Esophagus muscularis mucosa (tissue), 4 donors: Measurements from ENCODE around the gene RAB3C. TPM values are rescaled to one million over a fixed set of nuclear protein-coding genes. Genes with fewer than 3 reads are reported as not detected.

Source experiments
- DNase-seq: peaks from one replicate; pipeline ENCODE4 v3.0.0-alpha.2; 2017; ENCODE audit errors: extremely low spot score
- H3K27ac ChIP-seq, 4 donors: fragments of 200-600 bp; sonication (generic); replicated peaks in 1 of 4; 1 replicate in 3 of 4; 2 replicates in 1 of 4; pipeline ENCODE4 v1.5.1; 2016 to 2019; ENCODE audit warnings: mild to moderate bottlenecking in 1 of 4
- H3K27me3 ChIP-seq, 4 donors: fragments of 200-600 bp; sonication (generic); one replicate each; pipeline versions ENCODE4 v1.5.1 to v1.6.0; 2016 to 2019
- H3K36me3 ChIP-seq, 4 donors: fragments of 200-600 bp; sonication (generic); one replicate each; pipeline ENCODE4 v1.5.1; 2016 to 2019
- H3K4me1 ChIP-seq, 4 donors: fragments of 200-600 bp; sonication (generic); one replicate each; pipeline ENCODE4 v1.5.1; 2016 to 2019
- H3K4me3 ChIP-seq, 4 donors: fragments of 200-600 bp; sonication (generic); 1 replicate in 2 of 4; 2 replicates in 2 of 4; pipeline ENCODE4 v1.5.1; 2016 to 2019; ENCODE audit warnings: mild to moderate bottlenecking in 4 of 4, moderate library complexity in 1 of 4
- H3K9me3 ChIP-seq, 4 donors: fragments of 200-600 bp; sonication (generic); 1 replicate in 3 of 4; 2 replicates in 1 of 4; pipeline ENCODE4 v1.5.1; 2016 to 2019
- EP300 ChIP-seq: sonication (generic); formaldehyde crosslinking; IDR thresholded peaks from one replicate; pipeline ENCODE4 v1.6.1; 2017; ENCODE audit warnings: antibody characterized with exemption
- POLR2A ChIP-seq: fragments of 450-650 bp; IDR thresholded peaks from one replicate; pipeline ENCODE4 v1.6.1; 2017; ENCODE audit warnings: antibody characterized with exemption, moderate library complexity, mild to moderate bottlenecking, low read depth
- POLR2AphosphoS5 ChIP-seq, 2 donors: sonication (generic); formaldehyde crosslinking; IDR thresholded peaks; one replicate each; pipeline ENCODE4 v1.6.1; 2017; ENCODE audit warnings: antibody characterized with exemption in 2 of 2
- WGBS: methylation state at CpG from one replicate; pipeline ENCODE4 v1.1.5; 2018; 5-methylcytosine and 5-hydroxymethylcytosine counted together
- intact Hi-C: fragments of 100-400 bp; cut with DNase I; formaldehyde crosslinking; loops from one replicate; pipeline ENCODE4 v1.15.1; 2023
- total RNA-seq, 4 donors: library from RNA; depleted of rRNA; stranded (reverse); fragments of >200 nt; gene quantifications; one replicate each; pipeline versions ENCODE4 v1.1.0 to v1.2.1, GENCODE V29; 2016
- TF ChIP-seq, protein P1 (sequence below), 3 experiments: fragments of 200-600 bp in 2 of 3; fragments of 450-650 bp in 1 of 3; sonication (generic) in 2 of 3; IDR thresholded peaks; one replicate each; pipeline ENCODE4 v1.5.1; 2017 to 2019; ENCODE audit warnings: antibody characterized with exemption in 3 of 3, mild to moderate bottlenecking in 2 of 3, moderate library complexity in 1 of 3

Gene RAB3C
- total RNA-seq, 4 donors from 2014 or later = 2.6 to 9.6 (median 5.9) TPM

DNA sequence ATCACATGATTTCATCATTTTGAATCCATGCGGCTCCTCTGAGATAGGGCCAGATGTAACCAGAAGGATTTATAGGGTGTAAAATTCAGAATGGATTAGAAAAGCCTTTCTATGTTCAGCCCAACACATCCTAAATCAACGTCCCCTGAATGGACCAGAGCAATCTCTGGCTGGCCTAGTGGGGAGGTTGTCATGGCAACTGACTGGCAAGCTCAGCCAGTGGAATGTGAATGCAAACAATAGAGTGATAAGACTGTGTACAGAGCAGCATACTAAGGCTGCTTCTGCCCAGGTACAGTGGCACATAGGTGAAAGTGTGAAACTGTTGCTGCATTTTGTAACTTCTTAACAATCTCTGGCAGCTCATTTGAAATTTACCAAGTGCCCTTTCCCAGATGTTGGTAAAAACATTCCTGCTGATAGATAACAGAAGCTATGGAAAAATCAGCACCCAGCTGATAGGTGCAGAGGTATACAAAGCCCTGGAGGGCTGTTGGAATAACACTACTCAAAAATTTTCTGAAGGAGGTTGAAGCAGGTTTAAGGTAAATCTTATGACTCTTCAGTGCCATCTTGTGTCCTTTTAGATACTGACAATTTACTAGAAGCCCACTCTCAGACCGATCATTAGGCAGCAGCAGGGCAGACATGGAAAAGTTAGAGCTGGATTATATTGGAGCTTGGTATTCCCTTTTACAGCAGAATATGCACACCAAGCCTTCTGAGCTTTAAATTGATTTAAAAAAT, 267.2 kb downstream of the RAB3C start:
- Histone ChIP-seq H3K27ac (no peak overlapping the region), H3K4me1 (no peaks in the 10 kb centered on the region), H3K4me3 (no peak overlapping the region), H3K9me3 (no peaks in the 10 kb centered on the region), H3K27me3 (no peaks in the 10 kb centered on the region), H3K36me3 (no peaks in the 10 kb centered on the region)
- DNase-seq = no peak
- TF ChIP-seq EP300 = no peak
- no peak for TF ChIP-seq POLR2A
- TF ChIP-seq, protein P1, sequence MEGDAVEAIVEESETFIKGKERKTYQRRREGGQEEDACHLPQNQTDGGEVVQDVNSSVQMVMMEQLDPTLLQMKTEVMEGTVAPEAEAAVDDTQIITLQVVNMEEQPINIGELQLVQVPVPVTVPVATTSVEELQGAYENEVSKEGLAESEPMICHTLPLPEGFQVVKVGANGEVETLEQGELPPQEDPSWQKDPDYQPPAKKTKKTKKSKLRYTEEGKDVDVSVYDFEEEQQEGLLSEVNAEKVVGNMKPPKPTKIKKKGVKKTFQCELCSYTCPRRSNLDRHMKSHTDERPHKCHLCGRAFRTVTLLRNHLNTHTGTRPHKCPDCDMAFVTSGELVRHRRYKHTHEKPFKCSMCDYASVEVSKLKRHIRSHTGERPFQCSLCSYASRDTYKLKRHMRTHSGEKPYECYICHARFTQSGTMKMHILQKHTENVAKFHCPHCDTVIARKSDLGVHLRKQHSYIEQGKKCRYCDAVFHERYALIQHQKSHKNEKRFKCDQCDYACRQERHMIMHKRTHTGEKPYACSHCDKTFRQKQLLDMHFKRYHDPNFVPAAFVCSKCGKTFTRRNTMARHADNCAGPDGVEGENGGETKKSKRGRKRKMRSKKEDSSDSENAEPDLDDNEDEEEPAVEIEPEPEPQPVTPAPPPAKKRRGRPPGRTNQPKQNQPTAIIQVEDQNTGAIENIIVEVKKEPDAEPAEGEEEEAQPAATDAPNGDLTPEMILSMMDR (IDR thresholded peaks at IDR 0.05) = peak in 2 of 3 experiments; percentile 30
- TF ChIP-seq POLR2AphosphoS5 (IDR thresholded peaks at IDR 0.05) = no peak
- WGBS = 38% methylated on average over 3 of the region's 3 CpGs
- intact Hi-C loops = loop anchor here (10.0 kb wide), 1 partner anchor 355 kb away; the partner anchor contains the start of gene GAPT

DNA sequence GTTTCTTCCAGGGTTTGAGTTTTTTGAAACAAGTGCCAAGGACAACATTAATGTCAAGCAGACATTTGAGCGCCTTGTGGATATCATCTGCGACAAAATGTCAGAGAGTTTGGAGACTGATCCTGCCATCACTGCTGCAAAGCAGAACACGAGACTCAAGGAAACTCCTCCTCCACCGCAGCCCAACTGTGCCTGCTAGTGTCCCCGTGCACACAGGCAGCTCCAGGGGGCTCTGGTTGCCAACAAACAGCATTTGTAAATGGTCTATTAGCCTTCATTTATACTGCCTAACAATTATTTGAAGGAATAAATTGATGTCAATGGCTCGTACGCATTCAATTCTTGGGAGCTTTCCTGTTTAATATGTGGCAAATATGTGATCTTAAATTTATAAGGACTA, 268.3 kb downstream of the RAB3C start:
- no peaks in the 10 kb centered on the region for H3K4me1 ChIP-seq
- no peak for DNase-seq
- no peaks in the 10 kb centered on the region for H3K27me3 ChIP-seq
- TF ChIP-seq POLR2A (no peak), EP300 (no peak), POLR2AphosphoS5 (IDR thresholded peaks at IDR 0.05) (no peak)
- TF ChIP-seq, protein P1 (IDR thresholded peaks at IDR 0.05) = no peak
- no peak overlapping the region for H3K27ac ChIP-seq
- no peaks in the 10 kb centered on the region for H3K9me3 ChIP-seq
- WGBS = 69% methylated on average over 7 of the region's 7 CpGs
- no peaks in the 10 kb centered on the region for H3K36me3 ChIP-seq
- no peak overlapping the region for H3K4me3 ChIP-seq
- intact Hi-C loops = no loop called here

DNA sequence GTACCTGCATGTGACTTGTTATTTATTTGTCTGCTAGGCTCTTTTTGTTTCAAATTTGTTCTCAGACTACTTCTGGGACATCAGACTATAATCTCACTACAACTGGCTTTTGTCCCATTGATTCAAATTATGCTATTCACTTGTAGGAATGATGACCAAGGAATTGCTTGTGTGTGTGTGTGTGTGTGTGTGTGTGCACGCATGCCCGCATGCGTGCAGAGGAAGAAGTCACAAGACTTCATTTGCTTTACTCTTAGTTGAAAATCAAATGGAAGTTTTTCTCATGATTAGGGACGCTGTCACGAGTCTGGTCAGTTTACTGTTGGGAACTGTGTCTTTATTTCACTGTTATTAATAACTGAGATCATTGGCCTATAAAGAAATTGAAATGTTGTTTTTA, 268.7 kb downstream of the RAB3C start:
- no peak overlapping the region for H3K4me3 ChIP-seq
- TF ChIP-seq POLR2AphosphoS5 (IDR thresholded peaks at IDR 0.05) (no peak), POLR2A (no peak), EP300 (no peak)
- TF ChIP-seq, protein P1 (IDR thresholded peaks at IDR 0.05) = no peak
- DNase-seq = no peak
- H3K4me1 ChIP-seq = no peaks in the 10 kb centered on the region
- no peaks in the 10 kb centered on the region for H3K9me3 ChIP-seq
- intact Hi-C loops = no loop called here
- H3K27me3 ChIP-seq = no peaks in the 10 kb centered on the region
- WGBS = 89% methylated on average over 5 of the region's 5 CpGs
- no peaks in the 10 kb centered on the region for H3K36me3 ChIP-seq
- no peak overlapping the region for H3K27ac ChIP-seq

DNA sequence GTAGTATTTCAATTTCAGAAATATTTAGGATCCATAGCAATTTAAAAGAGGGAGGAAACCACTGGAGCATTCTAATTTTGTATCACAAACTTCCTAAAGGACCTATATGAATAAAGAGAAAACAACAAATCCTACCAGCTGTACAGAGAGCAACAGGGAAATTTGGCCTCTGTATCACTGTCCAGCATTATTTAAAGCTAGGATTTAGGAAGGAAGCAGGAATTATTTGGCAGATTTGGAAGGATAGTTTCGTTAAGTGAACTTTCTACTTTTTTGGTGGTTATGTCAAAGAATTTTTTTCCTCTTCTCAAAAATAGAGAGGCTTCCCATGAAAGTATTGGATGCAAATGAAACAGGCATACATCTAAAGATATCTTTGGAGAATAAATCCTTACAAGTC, 269.7 kb downstream of the RAB3C start:
- no peaks in the 10 kb centered on the region for H3K27me3 ChIP-seq
- intact Hi-C loops = no loop called here
- H3K4me1 ChIP-seq = no peaks in the 10 kb centered on the region
- no peaks in the 10 kb centered on the region for H3K9me3 ChIP-seq
- no peak overlapping the region for H3K4me3 ChIP-seq
- no peaks in the 10 kb centered on the region for H3K36me3 ChIP-seq
- no peak overlapping the region for H3K27ac ChIP-seq
- WGBS = 72% methylated on average over 1 of the region's 1 CpG
- no peak for DNase-seq
- TF ChIP-seq EP300 (no peak), POLR2A (no peak), POLR2AphosphoS5 (IDR thresholded peaks at IDR 0.05) (no peak)
- TF ChIP-seq, protein P1 (IDR thresholded peaks at IDR 0.05) = no peak
